Activated CD4-positive, alpha-beta T cell treated with anti-CD3 and anti-CD28 coated beads, Interleukin-2, amount 10 ng/mL, durations not matched to agents 7 days and 5 days (primary cell): ENCODE data around the gene HLA-DOA. TPM values are rescaled to one million over a fixed set of nuclear protein-coding genes. Genes with fewer than 3 reads are reported as not detected.
A peak's percentile ranks its signal among the peaks of the same experiment; 100 is the strongest.

Source experiments
- CTCF ChIA-PET: fragments of 350-600 bp; sonication (Branson Sonifier 250); formaldehyde crosslinking; loops from one replicate; lab custom pipeline; 2021; ENCODE audit warnings: antibody characterized with exemption; lab: Charles Lee
- POLR2A ChIA-PET: fragments of 350-600 bp; sonication (Branson Sonifier 250); formaldehyde crosslinking; loops from one replicate; lab custom pipeline; 2021; ENCODE audit warnings: antibody characterized with exemption; lab: Charles Lee
- DNase-seq: peaks from one replicate; pipeline ENCODE4 v3.0.0-alpha.2; 2020
- H3K27ac Mint-ChIP-seq: one replicate; pipeline ENCODE4 v1.8.0; 2021; ENCODE audit warnings: mild to moderate bottlenecking, moderate library complexity, mixed read lengths
- H3K27me3 Mint-ChIP-seq: one replicate; pipeline ENCODE4 v1.8.0; 2021; ENCODE audit warnings: mixed read lengths
- H3K36me3 Mint-ChIP-seq: one replicate; pipeline ENCODE4 v1.8.0; 2021; ENCODE audit warnings: low read depth, mixed read lengths
- H3K4me1 Mint-ChIP-seq: one replicate; pipeline ENCODE4 v1.8.0; 2021; ENCODE audit warnings: mixed read lengths
- H3K4me3 Mint-ChIP-seq: one replicate; pipeline ENCODE4 v1.8.0; 2021; ENCODE audit warnings: mild to moderate bottlenecking, moderate library complexity, mixed read lengths
- H3K9me3 Mint-ChIP-seq: one replicate; pipeline ENCODE4 v1.8.0; 2021; ENCODE audit warnings: mixed read lengths
- total RNA-seq, 2 experiments: library from RNA; stranded (reverse); gene quantifications; one replicate each; pipeline ENCODE4 v1.2.3, GENCODE V29; 2021

Gene HLA-DOA
- total RNA-seq, 2 experiments from 2014 or later: 1.5 to 1.6 TPM

- DNase-seq: peak; percentile 59
- Mint-ChIP-seq H3K36me3 (peaks cover 83% of the 10 kb centered on the region), H3K9me3 (no peaks in the 10 kb centered on the region), H3K4me3 (peak overlapping the region; percentile 89), H3K27me3 (no peaks in the 10 kb centered on the region), H3K27ac (peak overlapping the region; percentile 99), H3K4me1 (peaks cover 34% of the 10 kb centered on the region)
- ChIA-PET POLR2A (interaction anchor here (0.9 to 2.5 kb wide), 8 partner anchors 11 to 275 kb away, joined by 3 to 30 read pairs (median 5); partner anchors contain the start of genes HLA-DMA, PSMB8, PSMB9 and TAP1), CTCF (interaction anchor here (0.7 to 11.4 kb wide), 11 partner anchors 13 to 1236 kb away, joined by 3 to 156 read pairs (median 4); partner anchors contain the start of genes HLA-DMA, PSMB9, TAP1 and TAP2)
Observed at GRCh38 chr6:32973144-32974015, 36.0 kb downstream of the HLA-DOA start.

GRCh38 chr6:32972353-32973143, 36.8 kb downstream of the HLA-DOA start:
- Mint-ChIP-seq H3K36me3 (peaks cover 75% of the 10 kb centered on the region), H3K9me3 (no peaks in the 10 kb centered on the region), H3K4me3 (peak overlapping the region; percentile 89), H3K4me1 (peaks cover 26% of the 10 kb centered on the region), H3K27me3 (no peaks in the 10 kb centered on the region), H3K27ac (peak overlapping the region; percentile 99)
- DNase-seq: peak; percentile 49
- POLR2A ChIA-PET: interaction anchor here (0.8 to 3.1 kb wide), 22 partner anchors 9 to 1391 kb away, joined by 3 to 33 read pairs (median 6); partner anchors contain the start of genes HLA-DMA, HLA-DMB, LTB and PSMB8
- CTCF ChIA-PET: interaction anchor here (1.1 to 11.4 kb wide), 14 partner anchors 8 to 134 kb away, joined by 3 to 156 read pairs (median 10); partner anchors contain the start of genes HLA-DMA, HLA-DMB, PSMB9 and TAP1

GRCh38 chr6:32971581-32972352, 37.6 kb downstream of the HLA-DOA start:
- ChIA-PET CTCF (interaction anchor here (0.5 to 11.4 kb wide), 16 partner anchors 8 to 899 kb away, joined by 3 to 156 read pairs (median 6); partner anchors contain the start of genes HLA-DMA, HLA-DMB, PSMB9 and TAP1), POLR2A (interaction anchor here (0.5 to 3.1 kb wide), 23 partner anchors 9 to 1390 kb away, joined by 3 to 33 read pairs (median 5); partner anchors contain the start of genes HLA-DMA, HLA-DMB, LTB and PSMB8)
- H3K27me3 Mint-ChIP-seq: no peaks in the 10 kb centered on the region
- H3K36me3 Mint-ChIP-seq: peaks cover 67% of the 10 kb centered on the region
- peak overlapping the region; percentile 99 for H3K27ac Mint-ChIP-seq
- H3K4me3 Mint-ChIP-seq: peak overlapping the region; percentile 89
- H3K4me1 Mint-ChIP-seq: peaks cover 25% of the 10 kb centered on the region
- DNase-seq: peak; percentile 100
- H3K9me3 Mint-ChIP-seq: no peaks in the 10 kb centered on the region

- Mint-ChIP-seq H3K4me1 (peaks cover 23% of the 10 kb centered on the region), H3K36me3 (peaks cover 61% of the 10 kb centered on the region), H3K27ac (peak overlapping the region; percentile 99), H3K9me3 (no peaks in the 10 kb centered on the region), H3K4me3 (peak overlapping the region; percentile 89), H3K27me3 (no peaks in the 10 kb centered on the region)
- ChIA-PET POLR2A (interaction anchor here (0.5 to 3.1 kb wide), 16 partner anchors 11 to 1175 kb away, joined by 3 to 33 read pairs (median 9); partner anchors contain the start of genes HLA-DMA, HLA-DMB, PSMB8 and PSMB9), CTCF (interaction anchor here (1.0 to 11.4 kb wide), 14 partner anchors 9 to 226 kb away, joined by 3 to 156 read pairs (median 10); partner anchors contain the start of genes HLA-DMA, HLA-DMB, PSMB9 and TAP1)
- no peak for DNase-seq
Observed at GRCh38 chr6:32971242-32971580, 38.2 kb downstream of the HLA-DOA start.

- POLR2A ChIA-PET: interaction anchor here (0.6 to 3.1 kb wide), 7 partner anchors 14 to 1174 kb away, joined by 3 to 33 read pairs (median 16); partner anchors contain the start of genes HLA-DMA, HLA-DMB, RPS18 and TAP2
- peak overlapping the region; percentile 99 for H3K27ac Mint-ChIP-seq
Observed at GRCh38 chr6:32970413-32971241, 38.8 kb downstream of the HLA-DOA start.

GRCh38 chr6:32969685-32970412, 39.5 kb downstream of the HLA-DOA start:
- POLR2A ChIA-PET: interaction anchor here (3.1 kb wide), 1 partner anchor 15 kb away, joined by 25 read pairs; no protein-coding TSS in a partner anchor
- peak overlapping the region; percentile 89 for H3K4me3 Mint-ChIP-seq
- peaks cover 24% of the 10 kb centered on the region for H3K4me1 Mint-ChIP-seq
- CTCF ChIA-PET: interaction anchor here (0.7 to 11.4 kb wide), 8 partner anchors 15 to 131 kb away, joined by 3 to 156 read pairs (median 14); partner anchors contain the start of genes HLA-DMA and TAP2
- H3K9me3 Mint-ChIP-seq: no peaks in the 10 kb centered on the region
- peak; percentile 75 for DNase-seq
- no peaks in the 10 kb centered on the region for H3K27me3 Mint-ChIP-seq
- peak overlapping the region; percentile 99 for H3K27ac Mint-ChIP-seq
- H3K36me3 Mint-ChIP-seq: peaks cover 51% of the 10 kb centered on the region

More at GRCh38 chr6:32970413-32971241, 38.8 kb downstream of the HLA-DOA start:
- Mint-ChIP-seq H3K9me3 (no peaks in the 10 kb centered on the region), H3K27me3 (no peaks in the 10 kb centered on the region), H3K36me3 (peaks cover 57% of the 10 kb centered on the region), H3K4me1 (peaks cover 22% of the 10 kb centered on the region), H3K4me3 (peak overlapping the region; percentile 89)
- peak; percentile 85 for DNase-seq
- CTCF ChIA-PET: interaction anchor here (0.7 to 11.4 kb wide), 14 partner anchors 9 to 227 kb away, joined by 3 to 156 read pairs (median 10); partner anchors contain the start of genes HLA-DMA, HLA-DMB, PSMB9 and TAP1

- Mint-ChIP-seq H3K27ac (peak overlapping the region; percentile 99), H3K4me3 (peak overlapping the region; percentile 89), H3K36me3 (peaks cover 43% of the 10 kb centered on the region), H3K9me3 (no peaks in the 10 kb centered on the region), H3K27me3 (no peaks in the 10 kb centered on the region), H3K4me1 (peaks cover 27% of the 10 kb centered on the region)
- POLR2A ChIA-PET: no interaction called here
- CTCF ChIA-PET: interaction anchor here (0.8 to 11.4 kb wide), 5 partner anchors 14 to 131 kb away, joined by 3 to 156 read pairs (median 59); partner anchors contain the start of genes HLA-DMA and TAP2
- peak; percentile 68 for DNase-seq
Observed at GRCh38 chr6:32968867-32969684, 40.3 kb downstream of the HLA-DOA start.

- peaks cover 30% of the 10 kb centered on the region for H3K4me1 Mint-ChIP-seq
- peak within 1 kb of the TSS; percentile 99 for H3K27ac Mint-ChIP-seq
- ChIA-PET POLR2A (interaction anchor here (0.6 kb wide), 1 partner anchor 800 kb away, joined by 3 read pairs; no protein-coding TSS in a partner anchor), CTCF (interaction anchor here (0.6 to 11.4 kb wide), 6 partner anchors 14 to 1569 kb away, joined by 3 to 156 read pairs (median 34); partner anchors contain the start of genes HLA-DMA and TAP2)
- no peaks in the 10 kb centered on the region for H3K9me3 Mint-ChIP-seq
- peak within 1 kb of the TSS; percentile 89 for H3K4me3 Mint-ChIP-seq
- H3K27me3 Mint-ChIP-seq: no peaks in the 10 kb centered on the region
- DNase-seq: peak; percentile 98
- H3K36me3 Mint-ChIP-seq: peaks cover 35% of the 10 kb centered on the region
Observed at GRCh38 chr6:32968093-32968866, 41.1 kb downstream of the HLA-DOA start, which contains the start of gene BRD2. Gene BRD2 (plus strand): TSS chr6:32968594. CDS start chr6:32972899, 4,305 bp downstream.
